ENCODE data around the gene ARHGAP29.

- TF ChIP-seq CTCF (conservative IDR thresholded peaks at IDR 0.05; ENCODE audit: low read depth, low read length) (no peak), EZH2 (IDR thresholded peaks at IDR 0.05; ENCODE audit: borderline replicate concordance, low read depth, low read length, poor library complexity, severe bottlenecking) (no peak)
Measured at GRCh38 chr1:94271373-94271772, 34.0 kb upstream of the ARHGAP29 start.

All from A673 (cell line).